OCI-LY1 (cell line): ENCODE measurements around the gene KCNE1.

Source experiments
- H2AFZ ChIP-seq: fragments of 200-600 bp; sonication (generic), shearing (Covaris generic); 2 replicates; pipeline ENCODE4 v1.6.0; 2014; ENCODE audit warnings: antibody characterized with exemption, mild to moderate bottlenecking, low read length
- H3F3A ChIP-seq: fragments of 200-600 bp; sonication (generic), shearing (Covaris generic); 2 replicates; pipeline ENCODE4 v1.6.0; 2014; ENCODE audit warnings: mild to moderate bottlenecking, antibody characterized with exemption, low read length, moderate library complexity; ENCODE audit not compliant: insufficient read depth
- H3K27ac ChIP-seq: fragments of 200-600 bp; sonication (generic); 2 replicates; pipeline ENCODE4 v1.5.1; 2014; ENCODE audit warnings: low read length, mixed run types, mild to moderate bottlenecking, low read depth; ENCODE audit not compliant: poor library complexity, severe bottlenecking
- H3K27me3 ChIP-seq: fragments of 200-600 bp; sonication (generic); 2 replicates; pipeline ENCODE4 v1.6.0; 2014; ENCODE audit warnings: antibody characterized with exemption, mild to moderate bottlenecking, low read length, moderate library complexity; ENCODE audit not compliant: insufficient read depth
- H3K36me3 ChIP-seq: fragments of 200-600 bp; sonication (generic); 2 replicates; pipeline ENCODE4 v1.6.1; 2014; ENCODE audit warnings: mild to moderate bottlenecking, antibody characterized with exemption, low read length, moderate library complexity, mixed read lengths; ENCODE audit not compliant: insufficient read depth
- H3K4me1 ChIP-seq: fragments of 200-600 bp; sonication (generic); 2 replicates; pipeline ENCODE4 v1.5.1; 2014; ENCODE audit warnings: mild to moderate bottlenecking, low read length, moderate library complexity; ENCODE audit not compliant: insufficient read depth, severe bottlenecking
- H3K4me2 ChIP-seq: fragments of 200-600 bp; sonication (generic), shearing (Covaris generic); 2 replicates; pipeline ENCODE4 v1.6.1; 2014; ENCODE audit warnings: low read length
- H3K4me3 ChIP-seq: fragments of 200-600 bp; sonication (generic); 2 replicates; pipeline ENCODE4 v1.5.1; 2014; ENCODE audit warnings: low read length, low read depth, mild to moderate bottlenecking, mixed read lengths; ENCODE audit not compliant: poor library complexity, severe bottlenecking
- H3K79me2 ChIP-seq: fragments of 200-600 bp; shearing (Covaris generic); 2 replicates; pipeline ENCODE4 v1.6.1; 2016; ENCODE audit warnings: mixed run types, low read length, mixed read lengths; ENCODE audit not compliant: insufficient read depth
- H3K9ac ChIP-seq: fragments of 200-600 bp; sonication (generic), shearing (Covaris generic); 2 replicates; pipeline ENCODE4 v1.6.1; 2014; ENCODE audit warnings: mild to moderate bottlenecking, low read length, mixed read lengths
- H3K9me2 ChIP-seq: fragments of 200-600 bp; sonication (generic), shearing (Covaris generic); 2 replicates; pipeline ENCODE4 v1.6.1; 2014; ENCODE audit warnings: low read depth, mild to moderate bottlenecking, low read length, mixed read lengths
- H3K9me3 ChIP-seq: fragments of 200-600 bp; shearing (Covaris generic); 2 replicates; pipeline ENCODE4 v1.6.1; 2014; ENCODE audit warnings: low read length, mixed read lengths
- H4K20me1 ChIP-seq: fragments of 200-600 bp; sonication (generic), shearing (Covaris generic); 2 replicates; pipeline ENCODE4 v1.6.0; 2016; ENCODE audit warnings: mild to moderate bottlenecking, low read length; ENCODE audit not compliant: insufficient read depth
- EZH2 ChIP-seq: fragments of 200-600 bp; sonication (generic), shearing (Covaris generic); IDR thresholded peaks from 2 replicates; pipeline ENCODE4 v1.8.0; 2017; ENCODE audit warnings: borderline replicate concordance, mixed run types, mild to moderate bottlenecking, antibody characterized with exemption, low read length, moderate library complexity, mixed read lengths
- TF ChIP-seq, protein P1 (sequence below): fragments of 200-600 bp; sonication (generic), shearing (Covaris generic); IDR thresholded peaks from 2 replicates; pipeline ENCODE4 v1.5.1; 2017; ENCODE audit warnings: mild to moderate bottlenecking, antibody characterized with exemption, low read length, moderate library complexity, mixed read lengths

The KCNE1 gene

DNA sequence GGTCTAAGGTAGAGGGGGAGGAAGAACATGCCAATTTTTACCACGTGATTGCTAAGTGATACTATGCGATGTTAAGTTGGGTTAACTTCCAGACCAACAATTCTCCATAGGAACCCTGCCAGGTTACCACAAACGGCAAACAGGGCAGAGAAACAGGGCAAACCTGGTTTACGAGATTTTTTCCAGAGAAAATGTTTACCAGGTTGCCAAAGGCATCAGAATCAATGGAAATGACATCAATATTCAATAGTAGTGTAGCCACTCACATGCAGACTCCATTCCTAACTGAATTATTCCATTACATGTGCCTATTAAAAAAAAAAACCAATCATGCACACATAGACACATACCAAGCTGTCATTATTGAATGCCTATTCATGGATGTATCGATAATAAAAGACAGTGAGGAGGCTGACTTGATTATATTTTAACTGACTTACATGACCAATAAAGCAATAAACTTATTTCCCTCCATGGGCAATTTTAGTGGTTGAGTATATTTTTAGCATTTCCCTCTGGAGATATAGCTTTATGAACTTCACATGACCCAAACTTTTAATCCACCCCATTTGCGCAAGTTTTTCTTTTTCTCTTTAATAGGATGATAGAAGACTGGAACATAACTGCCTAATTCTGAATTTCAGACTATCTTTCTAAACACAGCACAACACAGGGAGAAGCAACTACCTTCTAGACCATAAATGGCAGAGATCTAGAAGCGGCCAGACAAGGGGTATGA, 40.5 kb upstream of the KCNE1 start:
- H4K20me1 ChIP-seq = no peaks in the 10 kb centered on the region
- H3K9ac ChIP-seq = no peak overlapping the region
- H3K9me3 ChIP-seq = no peaks in the 10 kb centered on the region; the same call in 1 of the 2 replicates
- no peaks in the 10 kb centered on the region for H3K9me2 ChIP-seq
- no peaks in the 10 kb centered on the region; the same call in 1 of the 2 replicates for H3K36me3 ChIP-seq
- H3K4me1 ChIP-seq = no peaks in the 10 kb centered on the region
- no peak overlapping the region for H3K4me3 ChIP-seq
- TF ChIP-seq, protein P1, sequence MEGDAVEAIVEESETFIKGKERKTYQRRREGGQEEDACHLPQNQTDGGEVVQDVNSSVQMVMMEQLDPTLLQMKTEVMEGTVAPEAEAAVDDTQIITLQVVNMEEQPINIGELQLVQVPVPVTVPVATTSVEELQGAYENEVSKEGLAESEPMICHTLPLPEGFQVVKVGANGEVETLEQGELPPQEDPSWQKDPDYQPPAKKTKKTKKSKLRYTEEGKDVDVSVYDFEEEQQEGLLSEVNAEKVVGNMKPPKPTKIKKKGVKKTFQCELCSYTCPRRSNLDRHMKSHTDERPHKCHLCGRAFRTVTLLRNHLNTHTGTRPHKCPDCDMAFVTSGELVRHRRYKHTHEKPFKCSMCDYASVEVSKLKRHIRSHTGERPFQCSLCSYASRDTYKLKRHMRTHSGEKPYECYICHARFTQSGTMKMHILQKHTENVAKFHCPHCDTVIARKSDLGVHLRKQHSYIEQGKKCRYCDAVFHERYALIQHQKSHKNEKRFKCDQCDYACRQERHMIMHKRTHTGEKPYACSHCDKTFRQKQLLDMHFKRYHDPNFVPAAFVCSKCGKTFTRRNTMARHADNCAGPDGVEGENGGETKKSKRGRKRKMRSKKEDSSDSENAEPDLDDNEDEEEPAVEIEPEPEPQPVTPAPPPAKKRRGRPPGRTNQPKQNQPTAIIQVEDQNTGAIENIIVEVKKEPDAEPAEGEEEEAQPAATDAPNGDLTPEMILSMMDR = no peak
- no peak for TF ChIP-seq EZH2
- no peaks in the 10 kb centered on the region for H3K79me2 ChIP-seq
- H2AFZ ChIP-seq = no peak overlapping the region
- no peaks in the 10 kb centered on the region for H3K27me3 ChIP-seq
- H3F3A ChIP-seq = no peaks in the 10 kb centered on the region
- H3K4me2 ChIP-seq = no peak overlapping the region
- no peak overlapping the region for H3K27ac ChIP-seq

DNA sequence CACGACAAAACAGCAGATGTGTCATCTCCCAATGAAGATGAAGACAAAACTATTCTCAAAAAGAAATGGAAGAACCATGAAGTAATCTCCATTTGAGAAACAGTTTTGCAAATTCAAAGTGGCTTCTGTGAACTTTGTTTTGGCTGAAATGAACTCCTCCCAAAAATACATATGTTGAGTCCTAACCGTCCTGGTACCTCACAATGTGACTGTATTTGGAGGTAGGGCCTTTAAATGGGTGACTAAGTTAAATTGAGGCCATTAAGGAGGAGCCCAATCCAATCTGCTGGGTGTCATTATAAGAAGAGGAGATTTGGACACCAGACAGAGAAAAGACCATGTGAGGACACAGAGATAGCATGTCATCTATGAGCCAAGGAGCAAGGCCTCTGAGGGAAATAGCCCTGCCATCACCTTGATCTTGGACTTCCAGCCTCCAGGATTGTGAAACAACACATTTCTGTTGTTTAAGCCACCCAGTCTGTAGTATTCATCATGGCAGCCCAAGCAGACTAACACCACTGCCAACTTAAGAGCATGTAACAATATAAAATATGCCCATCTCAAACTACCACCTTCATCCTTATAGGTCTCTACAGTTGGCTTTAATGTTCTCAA, 38.3 kb upstream of the KCNE1 start:
- Histone ChIP-seq H2AFZ (no peak overlapping the region), H3K4me2 (no peak overlapping the region), H3K4me1 (peaks cover 4% of the 10 kb centered on the region), H3K9me3 (no peaks in the 10 kb centered on the region; the same call in 1 of the 2 replicates), H3K27me3 (no peaks in the 10 kb centered on the region), H4K20me1 (no peaks in the 10 kb centered on the region), H3K36me3 (no peaks in the 10 kb centered on the region; the same call in 1 of the 2 replicates), H3K4me3 (no peak overlapping the region), H3F3A (no peaks in the 10 kb centered on the region), H3K9me2 (no peaks in the 10 kb centered on the region), H3K9ac (no peak overlapping the region), H3K79me2 (no peaks in the 10 kb centered on the region), H3K27ac (no peak overlapping the region)
- TF ChIP-seq EZH2 = no peak
- TF ChIP-seq, protein P1 = no peak

DNA sequence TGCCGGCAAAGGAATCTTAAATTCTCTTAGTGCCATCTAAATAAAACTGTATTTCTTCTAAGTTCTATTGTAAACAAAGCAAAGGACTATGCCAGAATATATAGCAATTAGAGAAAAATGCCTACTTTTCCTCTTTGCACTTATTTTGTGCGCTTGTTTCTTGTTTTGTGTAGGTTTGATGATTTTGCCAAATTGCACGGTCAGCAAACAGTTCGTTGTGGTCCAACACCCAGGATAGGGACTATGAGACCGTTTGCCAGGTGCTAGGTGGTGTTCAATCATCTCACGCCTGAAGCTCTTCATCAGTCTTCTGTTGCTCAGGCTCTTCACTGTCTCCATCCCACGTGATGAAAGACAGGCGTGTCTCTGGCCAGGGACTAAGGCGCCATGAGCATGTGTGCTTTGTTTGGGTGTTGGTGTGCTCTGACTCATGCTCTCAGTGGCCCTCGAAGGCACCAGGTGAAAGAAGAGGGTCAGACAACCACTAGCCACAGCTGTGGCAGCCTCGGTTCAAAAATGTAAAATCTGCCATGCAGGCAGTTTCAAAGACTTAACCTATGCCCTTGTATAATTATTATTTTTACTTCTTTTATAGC, 36.9 kb upstream of the KCNE1 start:
- H2AFZ ChIP-seq = no peak overlapping the region
- H3K4me1 ChIP-seq = peaks cover 9% of the 10 kb centered on the region
- no peak for TF ChIP-seq EZH2
- TF ChIP-seq, protein P1 = no peak
- H3K9ac ChIP-seq = no peak overlapping the region
- H3K79me2 ChIP-seq = no peaks in the 10 kb centered on the region
- no peak overlapping the region for H3K4me3 ChIP-seq
- no peaks in the 10 kb centered on the region for H3F3A ChIP-seq
- no peaks in the 10 kb centered on the region for H4K20me1 ChIP-seq
- no peaks in the 10 kb centered on the region for H3K9me3 ChIP-seq
- H3K9me2 ChIP-seq = no peaks in the 10 kb centered on the region
- H3K4me2 ChIP-seq = no peak overlapping the region
- no peaks in the 10 kb centered on the region for H3K27me3 ChIP-seq
- no peaks in the 10 kb centered on the region for H3K36me3 ChIP-seq
- no peak overlapping the region for H3K27ac ChIP-seq
